Fibroblast of skin of left biceps (primary cell): ENCODE results near the gene ISL2.
A peak's percentile ranks its signal among the peaks of the same experiment; 100 is the strongest.
"Not testable (repeated sequence)": the region's sequence is repeated elsewhere in the genome, so short reads cannot be mapped to it uniquely, and the experiment has no call there.

Experiments used
- DNase-seq, 2 experiments: peaks; one replicate each; pipeline ENCODE4 v3.0.0-alpha.2; 2013; ENCODE audit warnings: low read depth in 2 of 2

ISL2 gene

DNA sequence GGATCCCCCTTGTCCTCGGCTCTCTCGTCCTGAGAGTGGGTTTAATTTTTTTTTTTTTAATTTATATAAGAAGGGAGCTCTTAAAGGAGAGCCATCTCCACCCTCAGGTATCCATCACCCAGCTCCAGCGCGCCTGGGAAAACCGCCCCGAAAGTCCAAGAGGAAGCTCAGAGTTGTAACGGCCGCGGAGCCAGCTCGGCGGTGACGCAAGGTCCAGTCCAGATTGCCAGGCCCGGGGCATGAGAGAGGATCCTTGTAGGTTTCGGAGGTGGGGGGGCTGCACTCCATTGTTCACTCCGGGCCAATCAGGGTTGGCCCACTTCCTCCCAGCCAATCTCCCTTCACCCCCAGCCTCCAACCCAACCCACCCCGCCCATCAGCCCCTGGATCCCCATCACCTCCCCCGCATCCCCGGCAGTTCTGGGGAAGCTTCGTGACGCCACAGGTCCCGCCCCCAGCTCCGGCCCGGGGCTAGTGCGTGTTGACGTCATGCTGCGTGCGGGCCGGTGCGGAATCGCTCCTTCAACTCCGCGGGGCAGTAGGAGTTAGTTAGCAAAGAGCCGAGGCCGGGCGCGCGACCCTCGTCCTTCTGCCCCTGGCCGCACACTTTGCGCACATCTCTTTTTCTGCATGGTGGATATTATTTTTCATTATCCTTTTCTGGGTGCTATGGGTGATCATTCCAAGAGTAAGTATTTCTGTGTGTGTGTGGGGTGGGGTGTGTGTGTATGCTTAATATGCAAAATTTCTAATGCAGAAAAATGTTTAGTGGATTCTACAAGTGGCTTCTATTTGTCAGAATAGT is at the start of gene ISL2:
ISL2 (plus strand) TSS at position 520 of the 805 bp plus-strand sequence; CDS start at position 631, 111 bp downstream.
- peak; percentile 50 to 54 for DNase-seq

DNA sequence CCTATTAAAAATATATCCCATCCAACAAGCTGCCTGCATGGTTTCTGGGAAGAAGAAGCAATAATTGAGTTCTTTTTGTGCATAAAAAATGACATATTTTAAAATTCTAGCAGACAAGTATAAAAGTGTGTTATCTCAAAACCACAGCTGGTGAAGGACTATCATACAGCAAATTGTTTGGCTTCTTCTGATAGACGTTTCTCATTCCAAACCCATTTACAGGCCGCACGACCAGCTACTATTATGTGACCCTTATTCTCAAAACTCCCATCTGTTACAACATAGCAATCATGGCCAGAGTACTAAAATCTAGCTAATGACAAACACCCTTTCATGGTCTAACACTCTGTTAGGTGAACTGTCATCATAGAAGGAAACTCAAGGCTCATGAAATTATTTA is 47.0 kb upstream of the ISL2 start:
- no peak for DNase-seq

DNA sequence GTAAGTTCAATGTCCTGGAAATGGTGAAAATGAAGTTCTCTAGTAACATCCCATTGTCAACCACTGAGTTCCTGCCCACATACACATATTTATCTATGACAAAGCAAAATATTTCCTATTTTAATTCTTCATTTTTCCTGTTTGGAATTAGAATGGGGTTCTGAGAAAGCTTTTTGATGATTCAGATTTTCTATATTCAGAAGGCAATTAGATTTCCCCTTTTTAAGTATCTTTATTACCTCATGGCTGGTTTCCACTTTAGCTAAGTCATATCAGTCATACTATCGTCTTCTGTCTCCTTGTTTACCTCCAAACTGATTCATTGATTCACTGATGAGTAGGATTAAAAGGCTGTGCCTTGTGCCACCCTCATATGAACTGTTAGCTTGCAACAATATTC is 43.2 kb upstream of the ISL2 start:
- DNase-seq: no peak

DNA sequence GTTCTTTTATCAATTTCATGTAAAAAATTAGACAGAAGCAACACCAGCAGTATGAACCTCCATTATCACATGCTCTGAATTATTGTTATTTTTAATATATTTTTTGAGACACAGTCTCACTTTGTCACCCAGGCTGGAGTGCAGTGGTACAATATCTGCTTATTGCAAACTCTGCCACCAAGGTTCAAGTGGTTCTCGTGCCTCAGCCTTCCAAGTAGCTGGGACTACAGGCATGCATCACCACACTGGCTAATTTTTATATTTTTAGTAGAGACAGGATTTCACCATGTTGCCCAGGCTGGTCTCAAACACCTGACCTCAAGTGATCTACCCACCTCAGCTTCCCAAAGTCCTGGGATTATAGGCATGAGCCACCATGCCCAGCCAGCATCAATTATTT is 42.1 kb upstream of the ISL2 start:
- not testable (repeated sequence) for DNase-seq

DNA sequence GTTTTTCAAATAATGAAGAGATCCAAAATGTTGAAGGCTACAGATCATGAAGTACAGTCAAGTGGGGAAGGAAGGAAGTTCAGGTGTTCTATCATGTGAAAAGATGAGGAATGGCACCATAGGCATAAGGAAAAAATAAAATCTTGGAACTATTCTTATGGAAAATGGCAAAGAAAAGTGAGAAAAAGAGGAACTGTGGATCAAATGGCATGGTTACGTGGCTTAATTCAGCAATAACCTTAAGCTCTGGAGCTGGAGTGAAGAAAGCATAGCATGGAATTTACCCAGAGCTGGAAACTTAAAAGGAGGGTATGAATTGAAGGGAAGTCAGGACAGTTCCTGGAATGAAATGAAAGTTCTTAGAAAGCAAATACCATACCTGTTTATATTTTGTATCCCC is 39.7 kb upstream of the ISL2 start:
- no peak for DNase-seq

DNA sequence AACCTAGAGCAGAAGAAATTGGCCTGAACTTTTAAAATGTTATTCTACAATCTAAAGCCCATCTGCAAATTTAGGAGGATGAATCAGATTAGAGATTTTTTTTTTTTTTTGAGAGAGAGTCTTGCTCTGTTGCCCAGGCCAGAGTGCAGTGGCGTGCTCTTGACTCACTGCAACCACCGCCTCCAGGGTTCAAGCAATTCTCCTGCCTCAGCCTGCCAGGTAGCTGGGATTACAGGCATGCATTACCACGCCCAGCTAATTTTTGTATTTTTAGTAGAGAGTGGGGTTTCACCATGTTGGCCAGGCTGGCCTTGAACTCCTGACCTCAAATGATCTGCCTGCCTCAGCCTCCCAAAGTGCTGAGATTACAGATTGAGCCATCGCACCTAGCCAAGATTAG is 38.6 kb upstream of the ISL2 start:
- not testable (repeated sequence) for DNase-seq

DNA sequence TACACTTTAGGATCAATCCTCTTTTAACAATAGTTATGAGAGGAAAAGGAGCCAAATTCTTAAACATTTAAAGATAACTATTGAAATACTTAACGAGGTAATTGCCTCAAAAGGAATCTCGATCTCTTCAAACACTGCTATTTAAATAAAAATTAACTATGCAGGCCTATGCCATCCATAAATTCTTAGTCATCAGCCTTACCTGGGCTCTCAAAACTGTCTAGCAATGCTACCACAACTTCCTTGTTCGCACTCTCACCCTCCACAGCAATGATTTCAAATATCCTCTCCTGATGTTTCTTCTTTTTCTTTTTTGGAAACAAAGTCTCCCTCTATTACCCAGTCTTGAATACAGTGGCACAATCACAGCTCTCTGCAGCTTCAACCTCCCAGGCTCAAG is 37.6 kb upstream of the ISL2 start:
- DNase-seq: no peak

DNA sequence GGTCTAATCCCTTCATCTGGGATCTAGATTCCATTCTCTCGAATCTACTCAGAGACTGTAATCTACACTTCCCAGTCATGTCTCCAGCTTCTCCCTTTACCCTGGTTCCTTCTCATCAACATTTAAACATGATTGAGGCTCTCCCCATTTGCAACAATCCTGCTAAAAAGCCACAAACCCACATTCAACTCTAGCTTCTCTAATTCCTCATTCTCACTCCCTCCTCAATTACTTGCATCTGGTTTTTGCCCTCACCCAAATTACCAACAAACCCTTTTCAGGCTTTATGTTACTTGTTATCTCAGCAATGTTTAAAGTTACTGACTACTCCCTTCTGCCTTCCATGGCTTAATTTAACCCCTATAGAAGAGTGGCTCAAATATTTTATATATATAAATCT is 36.8 kb upstream of the ISL2 start:
- no peak for DNase-seq

DNA sequence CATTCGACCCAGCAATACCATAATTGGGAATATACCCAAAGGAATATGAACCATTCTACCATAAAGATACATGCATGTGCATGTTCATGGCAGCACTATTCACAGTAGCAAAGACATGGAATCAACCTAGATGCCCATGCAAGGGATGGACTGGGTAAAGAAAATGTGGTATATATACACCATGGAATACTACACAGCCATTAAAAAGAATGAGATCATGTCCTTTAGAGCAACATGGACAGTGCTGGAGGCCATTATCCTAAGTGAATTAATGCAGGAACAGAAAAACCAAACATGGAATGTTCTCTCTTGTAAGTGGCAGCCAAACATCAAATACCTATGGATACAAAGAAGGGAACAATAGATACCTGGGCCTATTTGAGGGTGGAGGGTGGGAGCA is 32.7 kb upstream of the ISL2 start:
- no peak for DNase-seq

DNA sequence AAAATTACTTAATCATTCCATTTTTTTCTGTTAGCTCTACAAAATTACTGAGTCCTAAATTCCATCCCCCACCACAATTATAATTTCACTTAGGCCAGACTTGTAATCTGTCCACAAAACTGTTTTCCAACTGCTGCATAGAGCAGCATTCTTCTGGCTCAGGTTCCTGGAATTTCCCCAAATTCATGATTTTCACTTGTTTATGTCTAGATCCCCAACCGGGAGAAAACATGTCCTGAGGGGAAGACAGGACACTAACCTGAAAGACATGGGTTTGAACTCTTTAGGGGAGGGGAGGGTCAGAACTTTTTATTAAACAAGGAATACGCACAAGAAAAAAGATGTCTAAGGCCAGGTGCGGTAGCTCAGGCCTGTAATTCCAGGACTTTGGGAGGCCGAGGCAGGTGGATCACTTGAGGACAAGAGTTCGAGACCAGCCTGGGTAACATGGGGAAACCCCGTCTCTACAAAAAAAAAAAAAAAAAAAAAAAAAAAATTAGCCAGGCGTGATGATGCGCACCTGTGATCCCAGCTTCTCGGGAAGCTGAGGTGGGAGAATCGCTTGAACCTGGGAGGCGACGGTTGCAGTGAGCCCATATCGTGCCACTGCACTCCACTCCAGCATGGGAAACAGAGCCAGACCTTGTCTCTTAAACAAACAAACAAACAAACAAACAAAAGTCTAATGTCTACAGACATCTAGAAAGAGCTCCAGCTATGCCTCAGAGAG is 26.8 kb upstream of the ISL2 start:
- DNase-seq: no peak

DNA sequence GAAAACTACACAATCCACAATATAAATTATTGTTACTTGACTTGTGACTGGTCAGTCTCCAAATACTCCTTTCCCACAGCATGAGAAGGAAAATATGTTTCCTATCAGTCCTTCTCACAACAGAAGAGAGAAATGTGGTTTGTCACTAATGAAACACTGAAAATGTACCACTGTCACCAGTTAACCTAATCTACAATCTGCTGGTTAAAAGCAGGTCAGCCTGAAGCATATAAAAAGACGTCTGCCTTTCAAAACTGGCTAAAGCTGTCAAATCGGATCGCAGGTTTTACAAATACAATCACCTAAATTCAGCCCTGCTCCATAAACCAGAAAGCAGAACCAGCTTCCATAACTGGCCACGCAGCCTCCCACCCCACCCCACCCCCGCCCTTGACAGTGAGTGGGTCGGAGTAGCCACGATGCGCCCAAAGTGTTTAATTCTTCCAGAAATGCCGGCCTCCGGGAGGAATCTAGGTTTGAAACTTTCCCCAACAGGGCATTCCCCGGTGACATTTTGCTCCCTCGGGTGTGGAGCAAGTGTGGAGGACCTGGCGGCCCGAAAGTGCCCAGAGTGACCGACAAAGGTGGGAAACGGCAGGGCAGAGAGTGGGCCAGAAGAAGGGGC is 26.0 kb upstream of the ISL2 start:
- DNase-seq: no peak

DNA sequence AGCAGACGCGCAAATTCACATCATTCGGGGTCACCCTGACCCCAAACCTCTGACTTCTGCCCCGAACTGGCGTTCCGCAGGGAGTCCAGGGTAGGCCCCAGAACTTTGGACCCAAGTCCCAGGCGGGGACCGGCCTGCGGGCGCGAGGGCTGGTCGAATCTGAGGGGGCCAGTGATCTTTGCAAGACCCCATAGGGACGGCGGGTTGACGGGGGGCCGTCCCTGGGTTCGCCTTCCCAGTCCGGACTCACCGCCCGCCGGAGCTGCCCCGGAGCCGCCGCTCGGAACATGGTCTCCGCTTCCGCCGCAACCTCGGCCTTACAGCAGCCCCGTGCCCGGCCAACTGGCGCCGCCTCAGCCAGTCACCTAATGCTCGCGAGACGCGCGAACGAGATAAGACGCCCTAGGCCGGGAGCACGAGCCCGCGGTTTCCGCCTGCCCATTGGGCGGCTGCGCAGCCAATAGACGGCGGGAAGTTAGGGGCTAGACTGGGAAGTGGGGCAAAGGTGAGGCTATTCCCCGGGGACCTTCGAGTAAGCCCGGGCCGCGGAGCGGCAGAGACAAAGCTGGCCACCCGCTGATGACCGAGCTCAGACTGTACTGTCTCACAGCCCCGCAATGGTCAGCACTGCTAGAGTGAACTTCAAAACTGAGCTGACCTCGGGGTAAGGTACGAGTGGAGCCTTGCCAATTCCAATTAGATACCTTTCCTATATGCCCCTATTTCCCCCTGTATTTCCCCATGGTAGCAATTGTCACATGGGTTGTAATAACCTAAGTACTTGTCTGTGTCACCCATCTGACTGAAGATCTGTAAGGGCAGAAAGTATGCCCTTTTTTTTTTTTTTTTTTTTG is 25.2 kb upstream of the ISL2 start, which contains the start of gene ETFA:
ETFA (minus strand) TSS at position 370 of the 854 bp plus-strand sequence; CDS start at position 289, 81 bp downstream.
- peak; percentile 90 to 91 for DNase-seq

DNA sequence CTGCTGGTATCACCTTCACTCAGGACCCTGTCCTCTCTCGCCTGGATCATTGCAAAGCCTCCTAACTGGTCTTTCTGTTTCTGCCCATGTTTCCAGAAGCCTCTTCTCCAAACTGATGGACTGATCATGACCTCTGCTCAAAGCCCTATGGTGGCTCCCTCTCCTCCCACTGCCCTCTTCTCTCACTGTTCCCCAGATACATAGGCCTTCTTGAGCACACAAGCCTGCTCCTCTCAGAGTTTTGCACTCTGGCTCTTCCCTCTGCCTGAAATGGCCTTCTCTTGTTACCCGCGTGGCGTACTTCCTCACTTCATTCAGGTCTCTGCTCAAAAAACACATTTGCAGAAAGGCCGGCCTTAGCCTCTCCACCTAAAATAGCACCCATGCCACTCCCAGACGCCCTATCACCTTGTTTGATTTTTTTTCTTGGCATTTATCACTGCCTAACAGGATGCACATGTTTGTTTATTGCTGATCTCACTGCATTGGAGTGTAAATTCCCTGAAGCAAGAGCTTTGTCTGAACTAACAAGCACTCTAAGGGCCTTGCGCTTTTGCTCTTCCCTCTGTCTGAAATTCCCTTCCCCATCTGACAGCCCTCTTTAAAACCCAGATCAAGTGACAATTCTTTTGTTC is 23.9 kb upstream of the ISL2 start:
- DNase-seq: no peak

DNA sequence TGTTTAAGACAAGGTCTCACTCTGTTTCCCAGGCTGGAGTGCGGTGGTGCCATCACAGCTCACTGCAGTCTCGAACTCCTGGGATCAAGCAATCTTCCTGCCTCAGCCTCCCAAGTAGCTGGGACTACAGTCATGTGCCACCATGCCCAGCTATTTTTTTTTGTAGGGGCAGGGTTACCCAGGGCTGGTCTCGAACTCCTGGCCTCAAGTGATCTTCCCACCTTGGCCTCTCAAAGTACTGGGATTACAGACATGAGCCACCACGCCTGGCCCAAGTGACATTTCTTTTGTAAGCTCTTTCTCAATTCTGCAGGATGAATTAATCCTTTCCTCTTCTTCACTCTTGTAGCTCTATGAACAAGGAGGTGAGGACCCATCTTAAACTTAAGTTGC is 23.4 kb upstream of the ISL2 start:
- not testable (repeated sequence) for DNase-seq

DNA sequence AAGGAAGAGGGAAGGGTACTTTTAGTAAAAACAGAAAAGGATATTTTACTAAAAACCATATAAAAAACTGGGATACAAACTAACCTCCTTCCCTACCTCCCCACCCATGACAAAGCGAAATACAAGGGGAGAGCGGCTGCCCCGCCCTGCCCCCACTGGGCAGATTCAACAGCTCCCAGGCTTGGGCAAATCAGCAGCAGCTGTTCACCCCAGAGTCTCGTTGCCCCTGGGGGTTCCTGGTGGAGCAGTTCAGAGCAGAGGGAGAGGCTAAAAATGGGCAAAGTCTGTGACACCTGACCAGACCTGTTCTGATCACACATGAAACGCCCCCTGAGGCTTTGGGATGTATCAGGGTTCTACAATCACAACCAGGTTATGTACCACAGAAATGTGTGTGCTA is 22.8 kb upstream of the ISL2 start:
- no peak for DNase-seq

DNA sequence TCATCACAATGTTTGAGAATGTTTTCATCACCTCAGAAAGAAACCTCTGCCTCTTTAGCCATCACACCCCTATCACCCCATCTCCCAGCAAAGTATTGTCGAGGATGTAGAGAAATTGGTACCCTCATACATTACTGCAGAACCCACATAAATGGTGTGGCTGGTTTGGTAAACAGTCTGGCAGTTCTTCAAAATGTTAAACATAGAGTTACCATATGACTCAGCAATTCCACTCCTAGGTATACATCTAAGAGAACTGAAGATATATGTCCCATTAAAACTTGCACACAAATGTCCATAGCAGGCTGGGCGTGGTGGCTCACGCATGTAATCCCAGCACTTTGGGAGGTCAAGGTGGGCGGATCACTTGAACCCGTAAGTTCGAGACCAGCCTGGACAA is 16.6 kb upstream of the ISL2 start:
- DNase-seq: no peak

DNA sequence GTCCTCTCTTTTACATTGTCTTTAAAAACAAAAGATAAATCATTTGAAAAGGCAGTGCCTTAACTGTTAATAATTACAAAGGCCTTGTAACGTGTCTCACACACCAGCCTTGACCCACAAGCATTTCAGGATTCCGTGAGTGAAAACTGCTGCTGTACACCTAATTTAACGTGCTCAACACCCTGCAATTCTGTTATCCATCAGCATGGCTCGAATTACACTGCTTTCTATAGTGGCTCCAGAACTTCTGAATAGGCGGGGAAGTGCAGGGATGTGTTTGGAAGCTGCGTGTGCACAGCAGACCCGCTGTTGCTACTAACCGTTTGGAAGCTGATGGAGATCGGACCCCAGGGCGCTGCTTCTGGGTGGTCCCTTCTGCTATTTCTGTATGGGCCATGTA is 15.4 kb upstream of the ISL2 start:
- DNase-seq: no peak

DNA sequence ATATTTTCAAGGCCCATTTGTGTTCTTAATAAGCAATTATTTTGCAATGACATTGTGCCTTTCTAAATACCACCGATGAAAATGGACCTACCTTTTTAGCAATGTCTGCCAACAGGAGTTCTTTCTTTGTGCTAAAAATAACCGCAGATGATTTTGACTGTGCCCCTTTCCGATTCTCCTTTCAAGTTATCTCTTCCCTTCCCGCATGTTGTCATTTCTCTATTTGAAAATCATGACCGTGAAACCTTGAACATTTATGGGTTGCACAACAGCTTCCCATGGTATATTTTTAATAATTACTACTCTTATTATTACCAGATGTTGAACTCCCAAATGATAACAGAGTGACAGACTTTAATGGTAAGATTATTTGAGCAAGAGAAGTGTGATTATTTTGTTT is 15.0 kb upstream of the ISL2 start:
- DNase-seq: no peak

DNA sequence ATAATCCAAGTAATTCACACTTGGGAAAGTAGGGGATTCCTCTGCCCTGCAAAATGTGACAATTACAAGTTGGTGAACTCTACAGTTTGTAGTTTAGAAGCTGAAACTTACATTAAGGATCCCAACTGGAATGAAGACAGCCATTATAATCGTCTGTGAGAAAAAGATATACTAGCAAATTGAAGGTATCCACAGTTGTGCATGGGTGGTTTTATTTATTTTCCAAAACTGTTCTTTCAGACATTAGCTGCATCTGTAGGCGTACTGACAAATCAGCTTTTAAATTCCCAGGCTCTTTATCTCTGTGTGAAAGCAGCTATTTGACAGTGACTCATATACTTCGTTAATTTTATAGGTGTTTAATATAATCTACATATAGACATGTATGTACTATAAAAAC is 12.5 kb upstream of the ISL2 start:
- DNase-seq: no peak

DNA sequence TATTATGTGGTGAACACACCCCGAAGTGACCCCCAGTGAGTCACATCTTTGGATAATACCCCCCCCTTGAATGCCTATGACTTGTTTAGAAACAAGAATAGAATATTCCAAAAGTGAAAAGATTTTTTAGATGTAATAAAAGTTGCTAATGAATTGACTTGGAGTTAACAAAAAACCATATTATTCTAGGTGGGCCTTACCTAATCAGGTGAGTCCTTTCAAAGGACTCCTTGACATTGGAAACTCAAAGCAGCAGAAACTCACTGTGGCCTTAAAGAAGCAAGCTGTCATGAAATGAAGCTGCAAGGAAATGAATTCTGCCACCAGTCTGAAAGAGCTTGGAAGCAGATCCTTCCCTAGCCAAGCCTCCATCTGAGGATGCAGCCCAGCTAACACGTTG is 10.9 kb upstream of the ISL2 start:
- no peak for DNase-seq
